GM23338 (cell line): ENCODE results near the gene RAVER1. TPM values are rescaled to one million over a fixed set of nuclear protein-coding genes. Genes with fewer than 3 reads are reported as not detected.
A peak's percentile ranks its signal among the peaks of the same experiment; 100 is the strongest.

Source experiments
- ATAC-seq: fragments of 200-7000 bp; cut with Tn5 transposase; 3 replicates; pipeline ENCODE4 v1.9.1; 2020
- DNase-seq: peaks from one replicate; pipeline ENCODE4 v3.0.0-alpha.2; 2015; ENCODE audit warnings: low spot score
- H2AFZ ChIP-seq: fragments of 200-600 bp; sonication (generic); 2 replicates; pipeline ENCODE4 v1.8.0; 2016; ENCODE audit warnings: antibody characterized with exemption, mild to moderate bottlenecking, moderate library complexity
- H3F3A ChIP-seq: fragments of 200-600 bp; sonication (generic); replicated peaks from 2 replicates; pipeline ENCODE4 v1.8.0; 2017; ENCODE audit warnings: antibody characterized with exemption, mixed run types, low read depth
- H3K27ac ChIP-seq: fragments of 200-600 bp; sonication (generic); 2 replicates; pipeline ENCODE4 v1.6.1; 2016; ENCODE audit warnings: low read depth
- H3K27me3 ChIP-seq: fragments of 200-600 bp; sonication (generic); 2 replicates; pipeline ENCODE4 v1.8.0; 2016; ENCODE audit warnings: mild to moderate bottlenecking, mixed run types, moderate library complexity; ENCODE audit not compliant: insufficient read depth
- H3K36me3 ChIP-seq: fragments of 200-600 bp; sonication (generic); 2 replicates; pipeline ENCODE4 v1.8.0; 2016; ENCODE audit warnings: mild to moderate bottlenecking; ENCODE audit not compliant: insufficient read depth
- H3K4me1 ChIP-seq: fragments of 200-600 bp; sonication (generic); 2 replicates; pipeline ENCODE4 v1.8.0; 2016; ENCODE audit warnings: mild to moderate bottlenecking, moderate library complexity; ENCODE audit not compliant: insufficient read depth
- H3K4me2 ChIP-seq: fragments of 200-600 bp; sonication (generic); 2 replicates; pipeline ENCODE4 v1.7.1; 2017; ENCODE audit warnings: mixed run types
- H3K4me3 ChIP-seq: fragments of 200-600 bp; sonication (generic); 2 replicates; pipeline ENCODE4 v1.6.1; 2016; ENCODE audit warnings: mixed run types
- H3K79me2 ChIP-seq: fragments of 200-600 bp; sonication (generic); replicated peaks from 2 replicates; pipeline ENCODE4 v1.8.0; 2017; ENCODE audit warnings: mild to moderate bottlenecking; ENCODE audit not compliant: insufficient read depth
- H3K9me2 ChIP-seq: fragments of 200-600 bp; sonication (generic); 2 replicates; pipeline ENCODE4 v1.8.0; 2017; ENCODE audit not compliant: insufficient read depth
- H4K20me1 ChIP-seq: fragments of 200-600 bp; sonication (generic); replicated peaks from 2 replicates; pipeline ENCODE4 v1.8.0; 2017; ENCODE audit warnings: mild to moderate bottlenecking; ENCODE audit not compliant: insufficient read depth
- H3K27ac Mint-ChIP-seq: 2 replicates; pipeline ENCODE4 v1.8.0; 2020; ENCODE audit warnings: inconsistent platforms, mild to moderate bottlenecking, moderate library complexity, mixed read lengths
- H3K27me3 Mint-ChIP-seq: 3 replicates; pipeline ENCODE4 v1.8.0; 2022; ENCODE audit warnings: low read depth, mild to moderate bottlenecking, moderate library complexity, mixed read lengths, inconsistent platforms; ENCODE audit not compliant: insufficient read depth, poor library complexity
- H3K36me3 Mint-ChIP-seq: 3 replicates; pipeline ENCODE4 v1.8.0; 2021; ENCODE audit warnings: low read depth, mild to moderate bottlenecking, inconsistent platforms, moderate library complexity, mixed read lengths
- H3K4me1 Mint-ChIP-seq: 3 replicates; pipeline ENCODE4 v1.8.0; 2020; ENCODE audit warnings: mild to moderate bottlenecking, inconsistent platforms, mixed read lengths
- H3K4me3 Mint-ChIP-seq: 3 replicates; pipeline ENCODE4 v1.8.0; 2021; ENCODE audit warnings: moderate library complexity, mild to moderate bottlenecking, inconsistent platforms, mixed read lengths
- H3K9me3 Mint-ChIP-seq: 3 replicates; pipeline ENCODE4 v1.8.0; 2020; ENCODE audit warnings: moderate library complexity, mild to moderate bottlenecking, inconsistent platforms, mixed read lengths
- JUNB ChIP-seq: IDR thresholded peaks from one replicate; pipeline ENCODE4 v1.6.1; 2016; ENCODE audit warnings: antibody characterized with exemption; ENCODE audit not compliant: unreplicated experiment
- NANOG ChIP-seq: IDR thresholded peaks from 2 replicates; pipeline ENCODE4 v1.6.1; 2016; ENCODE audit warnings: antibody characterized with exemption, borderline replicate concordance
- POLR2AphosphoS5 ChIP-seq: IDR thresholded peaks from 2 replicates; pipeline ENCODE4 v1.6.1; 2016; ENCODE audit warnings: antibody characterized with exemption, low read depth
- REST ChIP-seq: IDR thresholded peaks from one replicate; pipeline ENCODE4 v1.6.1; 2018; ENCODE audit warnings: antibody characterized with exemption; ENCODE audit not compliant: unreplicated experiment
- ZNF462 ChIP-seq: fragments of 250-450 bp; sonication (Bioruptor Pico); IDR thresholded peaks from 2 replicates; pipeline ENCODE4 v1.5.0; 2020; ENCODE audit warnings: mild to moderate bottlenecking, moderate library complexity
- polyA plus RNA-seq: library from polyadenylated mRNA; unstranded; fragments of >200 nt; fragmentation: Nextera tagmentation; extraction: Ambion mirVana; gene quantifications from 2 replicates; pipeline ENCODE4 v1.2.1, GENCODE V29; 2016
- total RNA-seq: library from RNA; depleted of rRNA; stranded (reverse); fragments of >200 nt; shearing (Covaris generic); gene quantifications from 2 replicates; pipeline ENCODE4 v1.2.3, GENCODE V29; 2014

Gene RAVER1
- total and polyA plus RNA-seq, 2 experiments from 2014 or later: 25.5 to 88.3 TPM

- H3K9me3 Mint-ChIP-seq: no peaks in the 10 kb centered on the region
These were observed 20.6 kb upstream of the RAVER1 start for GRCh38 chr19:10353793-10354391.

More at GRCh38 chr19:10353793-10354391, 20.6 kb upstream of the RAVER1 start:
- Mint-ChIP-seq H3K27ac (peak overlapping the region; percentile 93), H3K36me3 (peaks cover 13% of the 10 kb centered on the region; the same call in 2 of the 3 replicates), H3K4me3 (peak overlapping the region; percentile 84), H3K4me1 (peaks cover 10% of the 10 kb centered on the region), H3K27me3 (peaks cover 21% of the 10 kb centered on the region)
- Histone ChIP-seq H3K27ac (0 out of 2 replicates have a peak overlapping the region, but pooled peaks have one; percentile 85), H3K4me1 (peaks cover 11% of the 10 kb centered on the region), H4K20me1 (no peaks in the 10 kb centered on the region), H3K79me2 (no peaks in the 10 kb centered on the region), H3K9me2 (no peaks in the 10 kb centered on the region), H3K4me3 (peak overlapping the region; percentile 91), H3K4me2 (peak overlapping the region; percentile 100), H3K36me3 (no peaks in the 10 kb centered on the region), H2AFZ (peak overlapping the region; percentile 93), H3F3A (peaks cover 11% of the 10 kb centered on the region; the same call in 1 of the 2 replicates), H3K27me3 (no peaks in the 10 kb centered on the region)
- peak; percentile 100 for DNase-seq
- ATAC-seq: peak; percentile 66
- TF ChIP-seq ZNF462 (CRISPR knock-in tag): no peak
- no peak for TF ChIP-seq NANOG
- no peak for TF ChIP-seq JUNB
- TF ChIP-seq POLR2AphosphoS5: peak; percentile 73
- TF ChIP-seq REST: no peak
